Activated CD4-positive, alpha-beta T cell treated with anti-CD3 and anti-CD28 coated beads, Interleukin-2, amount 50 U/mL, for 48 hours (primary cell): ENCODE results near the gene FOXA3.

Experiments used
- DNase-seq, 2 experiments: peaks; one replicate each; pipeline ENCODE4 v3.0.0-alpha.2; 2020

Gene FOXA3

DNA sequence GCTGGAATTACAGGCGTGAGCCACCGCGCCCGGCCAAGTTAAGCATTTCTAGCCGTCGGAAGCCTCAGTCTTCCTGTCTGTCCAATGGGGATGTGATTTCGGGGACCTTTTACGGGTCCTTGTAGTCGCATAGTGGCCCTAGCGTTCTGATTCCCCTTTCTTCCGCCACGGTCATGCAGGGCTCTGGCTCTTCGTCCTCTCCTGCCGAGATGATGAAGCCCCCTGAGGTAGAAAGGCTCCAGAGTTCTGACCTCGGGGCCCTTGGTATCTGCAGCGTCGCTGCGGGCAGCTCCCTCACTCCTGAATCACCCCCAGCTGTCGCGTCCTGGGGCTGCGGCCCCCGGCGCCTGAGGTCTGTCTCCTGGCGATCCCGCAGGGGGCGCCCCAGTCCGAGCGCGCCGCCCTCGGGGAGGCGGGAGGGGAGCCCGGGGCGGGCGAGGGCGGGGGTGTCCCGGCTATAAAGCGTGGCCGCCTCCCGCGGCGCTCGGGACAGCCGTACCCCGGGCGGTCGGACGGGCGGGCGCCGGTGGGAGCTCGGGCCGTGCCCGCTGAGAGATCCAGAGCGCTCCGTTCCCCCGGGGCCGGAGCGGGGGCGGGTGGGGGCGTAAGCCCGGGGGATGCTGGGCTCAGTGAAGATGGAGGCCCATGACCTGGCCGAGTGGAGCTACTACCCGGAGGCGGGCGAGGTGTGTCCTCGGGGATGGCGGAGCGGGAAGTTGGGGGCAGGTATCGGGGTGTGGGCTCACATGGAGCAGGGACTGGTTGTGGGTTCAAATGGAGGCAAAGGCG, at the start of gene FOXA3:
FOXA3 (plus strand) TSS at position 487 of the 789 bp plus-strand sequence; CDS start at position 618, 131 bp downstream.
- DNase-seq = peak; percentile 69 to 74

DNA sequence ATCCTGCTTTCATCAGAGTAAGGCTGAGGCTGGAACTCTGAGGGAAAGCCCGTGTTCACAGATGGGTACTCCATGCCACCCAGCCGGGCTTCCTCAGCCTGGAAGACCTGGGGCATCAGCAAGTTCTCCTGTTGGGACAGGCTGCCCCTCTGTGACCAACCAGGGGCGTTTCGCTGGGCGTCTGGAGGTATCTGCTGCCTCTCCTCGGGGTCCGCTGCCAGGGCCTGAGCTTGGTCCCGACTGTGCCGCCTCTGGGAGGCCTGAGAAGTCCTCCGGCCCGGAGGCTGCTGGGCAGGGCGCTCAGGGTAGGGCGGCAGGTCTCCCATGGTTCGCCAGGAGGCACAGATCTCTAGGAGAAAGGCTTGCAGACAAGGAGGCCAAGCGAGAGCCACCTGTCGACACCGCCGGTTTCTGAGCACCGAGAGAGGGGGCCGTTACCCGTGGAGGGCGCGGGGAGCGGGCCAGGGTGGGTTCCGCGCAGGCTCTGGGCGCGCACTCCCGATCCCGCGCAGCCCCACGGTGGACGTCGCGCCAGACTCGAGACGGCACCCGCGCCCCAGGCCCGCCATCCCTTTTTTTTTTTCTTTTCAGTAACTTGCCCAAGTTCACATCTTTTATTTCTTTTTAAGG, 49.2 kb upstream of the FOXA3 start, which contains the start of gene RSPH6A:
RSPH6A (minus strand) TSS at position 458 of the 630 bp plus-strand sequence; CDS start at position 326, 132 bp downstream.
- DNase-seq = no peak

DNA sequence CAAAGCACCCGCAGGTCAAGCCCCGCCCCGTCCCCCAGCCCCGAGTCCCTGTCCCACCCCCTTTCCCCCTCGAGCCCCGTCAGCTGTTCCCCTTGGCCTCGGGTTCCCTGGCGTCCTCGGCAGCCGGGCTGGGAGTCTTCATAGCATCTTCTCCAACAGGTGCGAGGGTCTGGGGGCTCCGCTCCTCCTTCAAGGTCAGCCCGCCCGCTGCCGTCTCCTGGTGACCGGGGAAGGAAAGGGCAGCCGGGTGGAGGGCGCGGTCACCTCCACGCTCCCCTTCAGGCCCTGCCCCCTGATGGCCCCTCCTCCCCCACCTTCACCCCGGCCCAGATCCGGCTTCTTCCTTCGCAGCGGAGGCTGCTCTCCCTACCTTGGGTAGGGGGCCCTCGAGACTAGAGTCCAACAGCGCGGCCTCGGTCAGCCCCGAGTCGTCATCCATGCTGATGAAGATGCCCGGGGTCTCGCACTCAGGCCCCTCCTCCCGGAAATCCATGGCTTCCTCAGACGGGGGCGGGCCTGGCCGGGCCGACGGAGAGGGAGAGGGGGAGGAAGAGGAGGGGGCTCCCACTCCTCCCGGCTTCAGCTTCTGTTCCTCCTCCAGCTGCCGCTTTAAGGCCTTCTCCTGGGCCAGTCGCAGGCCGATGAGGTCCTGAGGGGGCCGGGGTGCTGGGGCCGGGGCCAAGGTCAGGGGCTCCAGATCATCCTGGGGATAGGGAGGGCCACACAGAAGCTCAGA, 48.5 kb upstream of the FOXA3 start:
- DNase-seq = no peak

DNA sequence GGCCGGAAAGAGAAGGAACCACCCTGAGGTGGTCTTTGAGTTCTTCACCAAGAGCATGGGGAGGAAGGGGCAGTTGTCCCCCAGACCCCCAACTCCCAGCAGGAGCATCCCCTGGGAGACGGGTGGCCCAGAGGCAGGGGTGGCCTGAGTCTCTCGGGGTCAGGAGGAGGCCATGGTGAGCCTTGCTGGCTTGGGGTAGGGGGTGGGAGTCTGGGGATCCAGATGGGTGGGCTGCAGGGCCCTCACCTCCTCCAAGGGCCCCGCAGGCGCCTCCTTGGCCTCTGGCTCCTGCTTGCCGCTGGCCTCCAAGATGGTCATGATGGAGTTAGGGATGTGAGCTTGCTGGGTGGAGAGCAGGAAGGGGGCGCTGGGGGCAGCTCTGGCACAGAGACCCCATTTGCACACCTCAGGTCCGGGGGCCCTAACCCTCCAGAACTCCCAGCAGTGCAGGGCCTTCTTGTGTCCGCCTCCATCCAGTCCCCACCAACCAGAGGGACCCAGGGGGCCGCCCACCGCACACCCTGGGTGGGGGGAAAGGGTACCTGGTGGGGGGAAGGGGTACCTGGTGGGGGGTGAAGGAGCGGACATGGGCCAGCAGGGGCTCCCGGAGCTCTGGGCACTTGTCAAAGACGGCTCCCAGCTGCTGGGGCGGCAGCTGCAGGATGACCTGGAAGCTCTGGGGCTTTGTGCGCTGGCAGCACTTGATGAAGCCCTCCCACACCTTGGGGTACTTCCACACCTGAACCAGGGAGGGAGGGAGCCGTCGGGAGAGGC, 47.7 kb upstream of the FOXA3 start:
- no peak for DNase-seq

DNA sequence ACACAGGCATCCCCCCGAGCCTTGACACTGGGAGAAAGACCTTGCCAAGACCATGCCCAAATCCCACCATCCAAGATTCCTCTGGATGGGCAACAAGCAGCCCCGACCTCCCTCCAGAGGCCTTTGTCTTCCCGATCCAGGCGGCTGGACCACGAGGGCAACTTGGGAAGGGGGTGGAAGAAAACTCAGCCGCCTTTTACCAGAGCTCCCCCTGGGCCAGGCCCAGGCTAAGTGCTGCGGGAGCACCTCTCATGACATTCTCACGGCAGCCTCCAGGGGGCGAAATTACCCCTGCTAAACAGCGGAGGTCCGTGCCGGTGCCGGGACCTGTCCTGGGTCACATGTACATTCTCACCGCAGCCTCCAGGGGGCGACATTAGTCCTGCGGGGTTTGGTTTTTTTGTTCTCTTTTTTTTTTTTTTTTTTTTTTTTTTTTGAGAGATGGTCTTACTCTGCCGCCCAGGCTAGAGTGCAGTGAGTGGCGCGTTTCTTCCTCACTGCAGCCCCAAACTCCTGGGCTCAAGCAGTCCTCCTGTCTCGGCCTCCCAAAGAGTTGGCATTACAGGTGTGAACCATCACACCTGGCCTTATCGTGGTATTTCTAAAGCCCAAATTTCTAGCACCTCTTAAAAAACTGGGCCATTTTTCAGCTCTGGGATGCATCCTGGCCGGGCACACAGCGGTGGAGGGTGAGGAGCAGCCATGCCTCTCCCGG, 47.0 kb upstream of the FOXA3 start:
- peak; percentile 98 to 99 for DNase-seq

DNA sequence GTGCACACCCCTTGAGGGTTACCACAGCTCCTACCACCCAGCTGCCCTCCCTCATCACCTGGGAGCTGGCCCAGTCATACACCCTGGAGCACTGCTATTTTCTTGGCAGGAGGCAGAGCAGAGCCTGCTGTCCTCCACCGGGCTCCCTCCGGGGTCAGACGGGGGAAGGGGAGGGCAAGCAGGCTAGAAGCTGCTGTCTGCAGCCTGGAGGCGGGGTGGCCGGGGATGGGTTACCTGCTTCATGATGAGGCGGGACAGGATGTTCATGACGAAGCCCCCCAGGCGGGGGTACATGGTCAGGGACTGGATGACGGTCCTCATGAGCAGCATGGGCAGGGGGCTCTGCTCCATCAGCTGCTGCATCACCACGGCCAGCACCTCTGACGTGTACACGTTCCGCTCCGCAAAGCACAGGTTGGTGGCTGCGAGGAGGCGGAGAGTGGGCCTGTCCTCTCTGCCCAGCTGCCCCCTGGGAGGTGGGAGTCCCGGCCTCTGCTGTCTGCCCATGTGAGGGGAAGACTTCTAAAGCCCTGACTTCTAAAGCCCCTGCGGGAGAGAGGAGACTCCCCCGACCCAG, 46.3 kb upstream of the FOXA3 start:
- DNase-seq = no peak

DNA sequence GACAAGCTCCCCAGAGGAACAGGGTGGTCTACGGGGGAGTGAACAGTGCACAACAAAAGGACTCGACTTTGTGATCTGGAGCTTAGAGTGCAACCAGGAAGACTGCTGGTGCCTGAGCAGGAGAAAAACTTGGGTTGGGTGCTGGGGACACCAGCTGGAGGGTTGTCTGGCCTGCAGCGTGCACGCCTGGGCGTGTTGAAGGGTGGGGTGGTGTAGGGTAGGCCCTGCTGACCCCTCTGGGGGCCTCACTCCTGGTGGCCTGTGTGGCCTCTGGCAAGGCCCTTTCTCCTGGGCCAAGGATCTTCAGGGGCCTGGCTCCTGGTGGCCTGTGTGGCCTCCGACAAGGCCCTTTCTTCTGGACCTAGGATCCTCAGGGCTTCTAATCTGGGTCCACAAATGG, 44.4 kb upstream of the FOXA3 start:
- no peak for DNase-seq

DNA sequence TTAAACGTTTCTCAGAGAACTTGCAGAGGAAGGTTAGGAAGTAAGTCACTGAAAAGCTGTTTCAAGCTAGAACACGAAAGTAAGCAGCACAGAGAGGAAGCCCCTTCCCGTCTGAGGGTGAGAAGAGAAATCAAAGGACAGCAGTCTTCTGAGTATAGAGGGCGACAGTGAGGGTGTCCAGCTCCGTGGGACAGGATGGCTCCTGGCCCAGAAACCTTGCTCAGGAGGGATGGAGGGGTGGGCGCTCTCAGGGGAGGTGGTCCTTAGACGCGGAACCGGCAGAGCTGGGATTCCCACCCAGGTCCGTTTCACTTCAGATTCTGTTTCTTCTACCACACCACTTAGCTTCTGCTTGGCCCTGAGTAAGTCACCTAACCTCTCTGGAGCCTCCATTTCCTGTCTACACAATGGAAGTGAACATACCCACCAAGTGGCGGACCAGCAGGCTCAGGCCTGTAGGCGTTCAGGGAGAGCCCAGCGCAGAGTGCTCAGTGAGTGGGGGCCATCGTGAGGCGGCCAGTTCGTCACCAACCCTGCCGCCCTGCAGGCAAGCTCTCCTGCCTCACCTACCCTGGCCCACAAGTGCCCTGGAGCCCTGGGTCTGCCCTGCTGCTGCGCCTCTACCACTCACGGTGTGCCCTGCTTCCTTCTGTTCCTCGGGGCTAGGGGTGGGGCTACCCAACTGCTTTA, 43.6 kb upstream of the FOXA3 start:
- no peak for DNase-seq

DNA sequence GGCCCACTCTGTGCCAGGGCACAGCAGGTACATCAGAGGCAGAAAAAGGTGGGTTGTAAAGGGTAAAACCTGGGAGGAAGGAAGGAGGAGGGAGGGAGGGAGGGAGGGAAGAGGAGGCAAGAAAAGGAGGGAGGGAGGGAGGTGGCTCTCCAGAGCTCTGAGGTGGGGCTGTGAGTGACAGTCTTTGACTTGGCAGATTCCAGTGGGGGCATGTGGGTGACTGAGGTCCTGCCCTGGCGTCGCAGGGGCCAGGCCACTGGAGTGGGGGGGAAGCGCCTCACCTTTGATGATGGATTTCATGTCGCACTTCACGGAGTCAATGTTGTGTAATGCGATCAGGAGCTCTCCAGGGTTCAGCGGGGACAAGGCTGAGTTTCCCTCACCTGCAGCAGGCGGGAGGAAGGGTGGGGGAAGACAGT, 43.0 kb upstream of the FOXA3 start:
- no peak for DNase-seq

DNA sequence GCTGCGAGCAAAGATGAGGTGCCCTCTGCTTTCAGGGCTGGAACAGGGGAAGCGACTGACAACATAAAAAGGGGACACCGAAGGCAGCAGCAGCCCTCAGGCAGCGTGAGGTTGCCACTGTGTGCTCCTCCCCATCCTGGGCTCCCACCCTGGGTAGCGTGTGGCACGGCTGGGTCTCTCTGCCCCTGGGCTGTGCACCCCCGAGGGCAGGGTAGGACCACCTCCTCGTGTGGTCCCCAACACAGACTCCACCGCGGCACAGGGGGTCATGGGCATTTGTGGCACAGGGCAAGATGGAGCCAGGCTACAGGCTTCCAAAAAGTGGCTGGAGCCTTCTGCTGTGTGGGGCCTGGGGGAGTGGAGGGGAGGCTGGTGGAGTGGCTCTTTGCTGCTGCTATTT, 42.6 kb upstream of the FOXA3 start:
- DNase-seq = no peak

DNA sequence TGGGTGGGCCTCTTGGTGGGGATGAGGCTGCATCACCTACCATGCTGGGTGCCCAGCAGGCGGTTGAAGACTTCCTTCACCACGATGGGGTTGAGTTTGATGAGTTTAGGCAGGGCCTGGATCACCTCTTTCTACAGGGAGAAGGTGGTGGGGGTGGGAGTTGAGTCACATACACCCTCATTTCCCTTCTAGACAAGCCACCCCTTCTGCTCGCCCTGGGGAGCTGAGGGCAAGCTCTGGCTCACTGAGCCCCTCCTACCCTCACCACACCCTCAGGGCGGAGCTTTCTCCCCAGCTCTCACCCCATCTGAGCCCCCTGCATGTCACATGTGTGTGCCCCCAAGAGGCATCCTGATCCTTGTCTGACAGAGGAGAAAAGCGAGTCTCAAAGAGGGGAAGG, 41.4 kb upstream of the FOXA3 start:
- DNase-seq = no peak

DNA sequence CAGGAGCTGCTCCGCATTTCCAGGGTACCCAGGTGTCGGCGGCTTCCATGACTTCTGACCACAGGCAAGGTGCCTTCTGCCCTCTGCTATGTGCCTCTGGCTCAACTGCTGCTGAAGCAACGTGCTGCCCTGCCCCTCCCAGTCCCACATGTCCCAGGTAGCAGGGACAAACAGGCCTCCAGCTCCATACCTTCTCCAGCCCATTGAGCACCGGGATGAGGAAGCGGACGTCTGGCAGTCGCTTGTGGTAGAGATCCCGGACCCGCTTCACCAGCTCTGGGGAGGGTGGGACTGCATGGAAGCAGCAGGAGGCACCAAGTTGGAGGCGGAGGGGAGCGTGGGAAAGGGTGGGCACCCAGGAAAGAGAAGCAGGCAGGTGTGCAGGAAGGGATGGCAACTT, 40.9 kb upstream of the FOXA3 start:
- DNase-seq = no peak

DNA sequence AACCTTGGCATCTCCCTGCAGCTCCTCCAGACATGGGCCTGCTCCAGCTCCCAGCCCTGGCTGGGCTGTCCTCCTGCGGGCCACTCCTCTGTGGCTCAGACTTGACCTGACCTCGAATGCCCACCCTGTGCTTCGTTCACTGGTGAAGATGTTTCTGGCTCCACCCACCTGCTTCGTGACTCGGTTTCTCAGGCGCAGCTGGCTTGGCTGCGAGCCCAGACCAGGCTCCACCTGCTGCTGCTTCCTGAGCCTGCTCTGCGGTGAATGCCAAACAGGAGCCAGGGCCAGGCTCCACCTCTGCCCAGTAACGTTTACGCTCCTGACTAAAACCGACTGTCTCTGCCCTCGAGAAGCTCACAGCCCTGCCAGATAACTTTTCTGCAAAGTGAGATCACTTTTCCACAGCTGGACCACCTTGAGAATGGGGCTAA, 40.1 kb upstream of the FOXA3 start:
- no peak for DNase-seq

DNA sequence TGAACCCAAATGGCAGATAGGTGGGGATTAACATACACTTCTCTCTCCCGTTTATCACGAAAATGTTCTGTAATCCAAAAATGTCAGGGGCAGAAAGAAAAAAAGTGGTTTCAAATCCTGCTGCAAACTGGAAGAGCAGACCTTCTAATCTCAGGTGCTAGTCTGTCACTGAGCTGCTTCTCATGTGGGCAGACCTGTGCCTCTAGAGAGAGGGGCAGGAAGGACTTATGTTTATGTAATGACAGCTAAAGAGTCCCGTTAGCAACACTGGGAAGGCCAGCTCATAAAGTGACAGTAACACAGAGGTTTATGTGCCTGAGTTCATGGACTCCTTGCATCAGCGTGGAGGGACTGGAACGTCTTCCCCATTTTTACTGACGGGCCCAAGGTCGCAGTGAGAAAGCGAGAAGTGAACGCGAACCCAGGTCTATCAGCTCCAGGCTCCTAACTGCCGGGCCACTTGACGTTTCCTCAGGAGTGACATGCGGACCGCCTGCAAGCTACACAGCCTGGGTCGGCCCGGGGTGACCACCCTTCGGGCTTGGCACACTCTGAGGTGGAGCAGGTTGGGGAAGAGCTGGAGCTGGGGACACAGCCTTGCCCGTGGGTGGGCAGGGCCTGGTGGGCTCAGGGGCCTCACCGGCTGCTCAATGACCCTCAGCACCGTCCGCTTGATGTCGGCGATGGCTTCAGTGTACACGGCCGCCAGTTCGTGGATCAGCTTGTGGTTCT, 39.4 kb upstream of the FOXA3 start:
- DNase-seq = no peak

DNA sequence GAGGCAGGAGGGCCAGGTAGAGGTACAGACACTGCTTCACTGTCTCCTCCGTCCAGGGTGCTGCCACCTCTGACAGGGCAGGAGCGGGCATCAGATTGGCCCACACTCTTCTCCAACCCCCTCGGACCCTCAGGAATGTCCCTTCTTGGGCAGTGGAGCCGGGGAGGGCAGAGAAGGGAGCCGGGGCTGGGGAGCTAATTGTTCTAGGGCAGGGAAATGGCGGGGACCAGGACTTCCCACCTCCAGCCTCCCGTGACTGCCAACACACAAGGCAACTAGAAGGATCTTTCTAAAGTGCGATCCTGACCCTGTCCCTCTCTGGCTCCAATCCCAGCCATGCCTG, 38.9 kb upstream of the FOXA3 start:
- DNase-seq = no peak

DNA sequence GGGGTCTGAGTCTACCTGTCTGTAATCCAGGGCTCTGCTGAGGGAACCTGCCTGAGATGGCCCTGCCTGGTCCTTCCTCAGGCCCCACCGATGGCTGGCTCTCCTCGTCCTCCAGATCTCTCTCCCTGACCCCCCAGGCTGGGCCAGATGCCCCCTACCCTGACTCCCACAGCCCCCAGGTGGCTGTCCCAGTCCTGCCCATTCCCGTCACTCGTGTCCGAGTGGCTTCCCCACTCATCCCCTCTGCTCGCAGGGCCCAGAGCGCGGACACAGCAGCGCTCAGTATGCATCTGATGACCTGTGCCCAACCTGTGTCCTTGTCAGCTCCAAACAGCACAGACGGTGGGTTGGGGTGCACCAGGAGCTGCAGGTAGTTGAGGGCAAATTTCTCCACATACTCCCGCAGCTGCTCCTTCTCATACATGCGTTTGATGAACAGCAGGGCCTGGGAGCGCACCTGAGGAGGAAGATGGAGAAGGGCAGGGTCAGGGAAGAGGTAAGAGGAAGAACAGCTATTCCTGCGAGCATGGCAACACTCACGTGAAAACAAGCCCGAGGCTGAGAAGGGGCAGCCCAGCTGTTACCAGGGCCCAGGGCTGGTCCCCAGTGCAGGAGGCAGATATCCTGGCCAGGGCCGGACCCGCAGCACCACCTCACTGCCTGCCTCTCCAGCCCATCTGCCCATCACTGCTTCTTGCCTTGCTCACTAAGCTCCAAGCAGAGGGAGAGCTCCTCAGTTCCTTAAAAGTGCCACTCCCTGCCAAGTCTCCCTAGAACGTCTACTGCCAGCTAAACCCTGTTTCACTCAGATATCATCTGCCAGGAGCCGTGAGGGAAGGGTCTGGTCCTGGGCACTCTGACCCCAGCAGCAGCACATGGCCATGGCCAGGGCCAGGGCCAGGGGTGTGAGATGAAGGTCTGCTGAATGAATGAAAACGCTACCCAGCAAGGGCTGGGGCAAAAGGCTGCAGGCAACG, 37.9 kb upstream of the FOXA3 start:
- DNase-seq = no peak

DNA sequence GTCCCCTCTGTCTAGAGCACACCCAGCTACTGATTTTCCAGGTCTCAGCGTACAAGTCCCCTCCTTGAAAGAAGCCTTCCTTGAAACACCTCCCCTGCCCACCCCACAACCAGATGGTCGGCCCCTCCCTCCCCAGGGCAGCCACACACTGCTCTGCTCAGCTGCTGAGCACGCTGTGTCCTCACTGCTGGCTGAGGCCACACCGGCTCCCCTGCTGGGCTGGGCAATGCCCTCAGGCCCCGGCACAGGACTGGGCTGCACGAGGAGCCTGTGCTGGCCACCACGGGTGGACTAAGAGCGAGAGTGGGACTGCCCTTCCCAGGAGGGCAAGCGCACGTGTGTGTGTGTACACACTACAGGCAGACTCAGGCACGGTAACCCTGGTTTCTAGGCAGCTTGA, 37.2 kb upstream of the FOXA3 start:
- no peak for DNase-seq

DNA sequence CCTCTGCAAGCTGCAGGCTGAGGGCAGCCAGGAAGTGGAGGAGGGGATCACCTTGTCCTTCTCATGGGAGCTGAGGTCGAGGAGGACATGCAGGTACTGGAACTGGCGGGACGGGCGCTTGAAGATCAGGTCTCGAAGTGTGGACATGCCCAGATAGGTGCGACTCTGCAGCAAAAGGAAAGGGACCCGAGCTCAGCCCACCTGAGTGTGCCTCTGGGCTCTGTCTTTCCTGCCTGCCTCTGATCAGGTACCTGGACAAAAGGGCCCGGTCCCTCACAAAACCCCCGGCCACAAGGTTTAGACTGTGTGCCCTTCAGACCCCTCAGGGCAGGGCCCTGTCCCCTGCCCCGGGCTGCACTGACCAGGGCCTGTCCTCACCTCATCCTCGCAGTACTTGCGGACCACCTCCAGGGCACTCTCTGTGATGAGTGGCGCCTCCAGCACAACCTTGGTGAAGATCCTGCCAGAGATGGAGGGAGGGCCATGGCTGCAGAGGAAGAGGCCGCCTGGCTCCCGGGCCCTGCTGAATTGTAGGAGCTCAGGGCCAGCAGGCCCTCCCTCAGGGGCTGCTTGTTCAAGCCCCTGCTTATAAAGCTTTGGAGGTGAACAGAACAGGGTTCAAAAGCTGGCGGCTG, 36.5 kb upstream of the FOXA3 start:
- DNase-seq = no peak

DNA sequence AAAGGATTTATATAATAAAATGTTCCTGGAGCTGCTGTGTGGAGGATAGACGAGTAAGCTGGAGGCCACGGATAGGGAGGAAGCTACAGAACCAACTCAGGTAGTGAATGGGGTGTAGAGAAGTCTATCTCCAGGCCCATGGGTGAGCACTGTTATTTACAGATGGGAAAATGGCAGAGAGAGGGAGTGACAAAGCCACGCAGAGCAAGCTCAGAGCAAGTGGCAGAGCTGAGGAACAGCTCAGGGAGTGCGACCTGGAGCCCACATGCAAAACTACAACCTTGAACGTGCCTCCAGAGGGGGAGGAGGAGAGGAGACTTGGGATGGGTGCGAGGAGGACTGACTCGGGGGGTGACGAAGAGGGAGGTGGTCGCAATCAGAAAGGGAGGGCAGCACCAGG, 35.6 kb upstream of the FOXA3 start:
- no peak for DNase-seq
